Neural progenitor cell (in vitro differentiated cells): ENCODE results near the gene CD22.

ENCODE experiments used
- EZH2 ChIP-seq: fragments of 200-600 bp; sonication (generic); IDR thresholded peaks from 2 replicates; pipeline ENCODE4 v1.6.1; 2017; ENCODE audit warnings: antibody characterized with exemption, mild to moderate bottlenecking, moderate library complexity
- TF ChIP-seq, protein P1 (sequence below): fragments of 200-600 bp; sonication (generic); IDR thresholded peaks from 2 replicates; pipeline ENCODE4 v1.5.1; 2017; ENCODE audit warnings: antibody characterized with exemption, mild to moderate bottlenecking

- TF ChIP-seq, protein P1, sequence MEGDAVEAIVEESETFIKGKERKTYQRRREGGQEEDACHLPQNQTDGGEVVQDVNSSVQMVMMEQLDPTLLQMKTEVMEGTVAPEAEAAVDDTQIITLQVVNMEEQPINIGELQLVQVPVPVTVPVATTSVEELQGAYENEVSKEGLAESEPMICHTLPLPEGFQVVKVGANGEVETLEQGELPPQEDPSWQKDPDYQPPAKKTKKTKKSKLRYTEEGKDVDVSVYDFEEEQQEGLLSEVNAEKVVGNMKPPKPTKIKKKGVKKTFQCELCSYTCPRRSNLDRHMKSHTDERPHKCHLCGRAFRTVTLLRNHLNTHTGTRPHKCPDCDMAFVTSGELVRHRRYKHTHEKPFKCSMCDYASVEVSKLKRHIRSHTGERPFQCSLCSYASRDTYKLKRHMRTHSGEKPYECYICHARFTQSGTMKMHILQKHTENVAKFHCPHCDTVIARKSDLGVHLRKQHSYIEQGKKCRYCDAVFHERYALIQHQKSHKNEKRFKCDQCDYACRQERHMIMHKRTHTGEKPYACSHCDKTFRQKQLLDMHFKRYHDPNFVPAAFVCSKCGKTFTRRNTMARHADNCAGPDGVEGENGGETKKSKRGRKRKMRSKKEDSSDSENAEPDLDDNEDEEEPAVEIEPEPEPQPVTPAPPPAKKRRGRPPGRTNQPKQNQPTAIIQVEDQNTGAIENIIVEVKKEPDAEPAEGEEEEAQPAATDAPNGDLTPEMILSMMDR = no peak
- TF ChIP-seq EZH2 = no peak
These were observed 66.6 kb downstream of the CD22 start for GRCh38 chr19:35395382-35396199.
